Lower leg skin (tissue), 4 donors: ENCODE results near the gene MEN1. TPM values are rescaled to one million over a fixed set of nuclear protein-coding genes. Genes with fewer than 3 reads are reported as not detected.

Source experiments
- DNase-seq, 2 donors: peaks; one replicate each; pipeline ENCODE4 v3.0.0-alpha.2; 2019; ENCODE audit warnings: low spot score in 2 of 2
- H3K4me3 ChIP-seq: fragments of 200-600 bp; sonication (generic); 2 replicates; pipeline ENCODE4 v1.5.1; 2017; ENCODE audit warnings: mild to moderate bottlenecking, low read depth; ENCODE audit not compliant: poor library complexity, severe bottlenecking
- CTCF ChIP-seq, 3 donors: fragments of 450-650 bp; IDR thresholded peaks; one replicate each; pipeline ENCODE4 v1.5.1; 2016; ENCODE audit warnings: antibody characterized with exemption in 3 of 3, mild to moderate bottlenecking in 3 of 3, moderate library complexity in 2 of 3
- POLR2A ChIP-seq, 2 donors: fragments of 450-650 bp; IDR thresholded peaks; one replicate each; pipeline ENCODE4 v1.6.1; 2016 to 2017; ENCODE audit warnings: antibody characterized with exemption in 2 of 2, mild to moderate bottlenecking in 1 of 2, moderate library complexity in 1 of 2
- WGBS, 2 donors: methylation state at CpG; one replicate each; pipeline ENCODE4 v1.1.5; 2018; 5-methylcytosine and 5-hydroxymethylcytosine counted together
- intact Hi-C: fragments of 100-400 bp; cut with DNase I; formaldehyde crosslinking; loops from one replicate; pipeline ENCODE4 v1.15.0; 2023; ENCODE audit warnings: low total_unique reads
- total RNA-seq, 4 donors: library from RNA; depleted of rRNA; stranded (reverse); fragments of >200 nt; gene quantifications; one replicate each; pipeline ENCODE4 v1.1.0, GENCODE V29; 2016

Gene MEN1
- total RNA-seq, 4 donors from 2014 or later: 20.5 to 42.7 (median 32.2) TPM

- intact Hi-C loops: no loop called here
- H3K4me3 ChIP-seq: no peak overlapping the region
- TF ChIP-seq CTCF (IDR thresholded peaks at IDR 0.05) (no peak), POLR2A (IDR thresholded peaks at IDR 0.05) (no peak)
- DNase-seq: no peak
- WGBS, 2 donors: 82 to 87% methylated on average over 14 to 19 of the region's 43 CpGs
These were observed 19.3 kb upstream of the MEN1 start for GRCh38 chr11:64829536-64830251.

- no peak for TF ChIP-seq POLR2A (IDR thresholded peaks at IDR 0.05)
- no peak for TF ChIP-seq CTCF (IDR thresholded peaks at IDR 0.05)
- DNase-seq: no peak
- intact Hi-C loops: no loop called here
- WGBS, 2 donors: 94 to 98% methylated on average over 22 of the region's 22 CpGs
- H3K4me3 ChIP-seq: no peak overlapping the region
These were observed 17.1 kb upstream of the MEN1 start for GRCh38 chr11:64827451-64827839.

- DNase-seq: no peak
- intact Hi-C loops: no loop called here
- WGBS, 2 donors: 89% methylated on average over 46 to 52 of the region's 52 CpGs
- no peak for TF ChIP-seq CTCF (IDR thresholded peaks at IDR 0.05)
- TF ChIP-seq POLR2A (IDR thresholded peaks at IDR 0.05): no peak
- H3K4me3 ChIP-seq: no peak overlapping the region
These were observed 16.5 kb upstream of the MEN1 start for GRCh38 chr11:64826578-64827450.

- 70 to 82% methylated on average over 7 of the region's 7 CpGs for WGBS, 2 donors
- DNase-seq: no peak
- intact Hi-C loops: no loop called here
- no peak for TF ChIP-seq CTCF (IDR thresholded peaks at IDR 0.05)
- no peak for TF ChIP-seq POLR2A (IDR thresholded peaks at IDR 0.05)
- H3K4me3 ChIP-seq: no peak overlapping the region
These were observed 15.7 kb upstream of the MEN1 start for GRCh38 chr11:64826062-64826461.

- TF ChIP-seq CTCF (IDR thresholded peaks at IDR 0.05): no peak
- no peak for TF ChIP-seq POLR2A (IDR thresholded peaks at IDR 0.05)
- DNase-seq: no peak
- intact Hi-C loops: loop anchor here (2.0 kb wide), 1 partner anchor 77 kb away; no protein-coding TSS in a partner anchor
- no peak overlapping the region for H3K4me3 ChIP-seq
- 66 to 70% methylated on average over 11 of the region's 11 CpGs for WGBS, 2 donors
These were observed 13.3 kb upstream of the MEN1 start for GRCh38 chr11:64823568-64824119.
